ENCODE results near the gene MYRIP.

DNA sequence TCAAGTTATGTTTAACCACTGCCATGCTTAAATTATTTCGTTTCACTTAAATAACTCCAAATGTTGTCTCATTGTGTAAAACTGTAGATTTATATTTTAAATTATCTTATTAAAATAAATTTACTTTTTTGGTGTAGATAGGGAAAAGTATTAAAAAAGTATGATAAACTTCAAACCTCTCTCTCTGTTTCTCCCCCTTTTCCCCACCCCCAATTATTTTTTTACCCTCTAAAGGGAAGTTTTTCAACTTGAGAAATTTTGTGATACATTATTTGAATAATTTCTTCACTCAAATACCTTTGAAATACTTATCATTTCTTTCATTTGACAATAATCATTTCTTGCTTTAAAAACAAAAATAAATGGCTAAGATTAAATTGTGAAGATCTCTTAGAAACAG, 433.2 kb downstream of the MYRIP start:
- TF ChIP-seq CTCF (IDR thresholded peaks at IDR 0.05; ENCODE audit: low read length) (no peak), EZH2 (IDR thresholded peaks at IDR 0.05; ENCODE audit: borderline replicate concordance, low read length) (no peak)

All from OCI-LY1 (cell line).